Measurements from ENCODE around the gene MYO1H. TPM values are rescaled to one million over a fixed set of nuclear protein-coding genes. Genes with fewer than 3 reads are reported as not detected.
"Not testable (repeated sequence)": the region's sequence is repeated elsewhere in the genome, so short reads cannot be mapped to it uniquely, and the experiment has no call there.

MYO1H gene
- total RNA-seq, 1 experiment from 2014 or later = not detected

GRCh38 chr12:109406147-109406546, 58.4 kb downstream of the MYO1H start:
- DNase-seq (ENCODE audit: low read depth) = not testable (repeated sequence)

DNA sequence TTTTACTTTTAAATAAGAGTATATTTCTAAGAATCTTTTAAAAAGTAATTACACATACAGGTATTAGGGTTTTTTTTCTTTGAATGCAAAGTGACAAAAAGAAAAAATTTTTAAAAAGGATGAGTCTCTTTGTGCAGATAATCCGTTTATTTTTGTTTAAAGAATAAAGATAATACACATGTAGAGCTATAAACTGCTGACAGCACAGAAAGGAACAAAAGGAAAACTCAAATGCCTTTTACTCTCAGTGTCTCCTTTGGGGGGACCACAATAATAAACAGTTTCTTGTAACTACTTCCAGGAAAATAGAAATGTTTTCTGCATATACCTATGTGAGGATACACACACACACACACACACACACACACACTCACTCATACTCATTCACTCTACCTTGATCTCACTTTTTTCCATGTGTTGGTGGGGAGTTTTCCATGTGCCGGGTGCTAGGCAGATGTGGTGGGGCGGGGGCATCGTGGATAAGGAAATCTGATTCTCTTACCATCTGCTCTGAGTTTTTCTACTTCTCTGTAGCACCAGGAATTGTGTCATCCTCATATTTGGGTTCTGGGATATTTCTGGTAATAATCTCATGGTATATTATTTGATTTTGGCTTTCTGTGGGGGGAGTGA, 71.3 kb downstream of the MYO1H start:
- no peak for DNase-seq (ENCODE audit: low read depth)

GRCh38 chr12:109421355-109422087, 73.8 kb downstream of the MYO1H start:
- no peak for DNase-seq (ENCODE audit: low read depth)

- DNase-seq (ENCODE audit: low read depth) = no peak
Measured at GRCh38 chr12:109422251-109422650, 74.6 kb downstream of the MYO1H start.

DNA sequence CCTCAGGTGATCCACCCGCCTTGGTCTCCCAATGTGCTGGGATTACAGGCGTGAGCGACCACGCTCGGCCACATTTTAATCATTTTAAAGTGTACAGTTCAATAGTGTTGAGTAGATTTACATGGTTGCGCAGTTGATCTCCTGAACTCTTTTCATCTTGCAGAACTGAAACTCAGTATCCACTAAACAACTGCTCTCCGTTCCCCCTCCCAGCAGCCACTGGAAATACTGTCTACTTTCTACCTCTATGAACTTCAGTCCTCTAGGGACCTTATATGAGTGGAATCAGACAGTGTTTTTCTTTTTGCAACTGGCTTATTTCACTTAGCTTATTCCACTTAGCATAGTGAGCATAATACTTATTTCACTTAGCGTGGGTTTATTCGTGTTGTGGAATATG, 75.7 kb downstream of the MYO1H start:
- no peak for DNase-seq (ENCODE audit: low read depth)

GRCh38 chr12:109428037-109428629, 80.4 kb downstream of the MYO1H start:
- DNase-seq (ENCODE audit: low read depth) = peak; percentile 65

GRCh38 chr12:109428804-109429203, 81.1 kb downstream of the MYO1H start:
- DNase-seq (ENCODE audit: low read depth) = not testable (repeated sequence)

DNA sequence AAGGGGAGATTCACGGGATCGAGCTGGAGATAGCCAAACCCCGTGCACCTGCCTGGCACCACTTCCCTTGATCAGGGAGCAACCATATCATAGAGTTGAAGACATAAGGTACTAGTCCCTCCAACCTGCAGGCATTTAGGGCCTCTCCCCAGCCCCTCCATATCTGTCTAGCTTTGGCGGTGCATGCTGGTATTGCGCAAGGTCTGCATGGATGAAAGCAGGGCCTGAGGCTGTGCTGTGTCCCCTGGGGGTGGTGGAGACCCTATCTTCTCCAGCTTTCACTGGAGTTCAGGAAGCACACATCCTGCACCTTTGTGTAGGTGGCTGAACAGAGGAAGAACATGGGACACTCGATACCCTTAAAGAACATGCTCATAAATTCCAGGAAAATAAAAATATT, 82.5 kb downstream of the MYO1H start:
- no peak for DNase-seq (ENCODE audit: low read depth)

GRCh38 chr12:109432431-109432830, 84.7 kb downstream of the MYO1H start:
- DNase-seq (ENCODE audit: low read depth) = no peak

DNA sequence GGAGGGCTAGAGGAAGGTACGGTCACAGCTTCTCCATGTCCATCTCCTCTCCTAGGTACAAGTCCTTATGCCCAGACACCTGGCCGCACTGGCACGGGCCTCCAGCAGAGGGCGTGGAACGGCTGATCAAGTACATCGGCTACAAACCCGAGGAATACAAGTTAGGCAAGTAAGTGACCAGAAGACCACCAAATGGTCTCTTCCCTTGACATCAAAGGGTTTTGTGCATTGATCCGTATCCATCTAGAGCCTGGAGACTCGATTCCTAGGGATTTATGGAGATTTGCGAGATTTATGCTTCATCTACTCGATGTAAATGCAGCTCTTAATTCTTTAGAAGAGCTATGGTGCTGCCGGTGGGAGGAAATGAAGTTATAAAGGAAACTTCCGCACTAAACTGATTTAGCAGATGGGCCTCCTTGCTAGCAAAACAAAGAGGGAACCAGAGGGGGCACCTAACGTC, 85.2 kb downstream of the MYO1H start:
- peak; percentile 73 for DNase-seq (ENCODE audit: low read depth)

DNA sequence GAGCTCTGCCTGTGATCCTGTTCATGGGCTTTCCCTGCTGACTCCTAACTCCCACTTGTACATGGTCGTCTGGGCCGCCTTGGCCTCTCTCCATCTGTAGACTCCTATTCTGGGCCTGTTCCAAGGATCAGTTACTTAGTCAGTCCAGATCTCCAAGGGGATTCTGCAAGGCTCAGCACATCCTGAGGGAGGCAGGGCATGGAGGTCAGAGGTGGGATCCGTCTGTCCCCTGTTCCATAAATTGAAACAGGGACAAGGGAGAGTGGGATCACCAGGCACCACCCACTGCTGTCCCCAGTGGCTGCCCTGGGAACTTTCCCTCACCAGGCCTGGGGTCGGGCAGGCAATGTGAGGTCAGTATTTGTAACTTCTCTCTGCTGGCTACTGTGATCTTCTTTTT, 85.9 kb downstream of the MYO1H start:
- no peak for DNase-seq (ENCODE audit: low read depth)

GRCh38 chr12:109434582-109434981, 86.9 kb downstream of the MYO1H start:
- no peak for DNase-seq (ENCODE audit: low read depth)

DNA sequence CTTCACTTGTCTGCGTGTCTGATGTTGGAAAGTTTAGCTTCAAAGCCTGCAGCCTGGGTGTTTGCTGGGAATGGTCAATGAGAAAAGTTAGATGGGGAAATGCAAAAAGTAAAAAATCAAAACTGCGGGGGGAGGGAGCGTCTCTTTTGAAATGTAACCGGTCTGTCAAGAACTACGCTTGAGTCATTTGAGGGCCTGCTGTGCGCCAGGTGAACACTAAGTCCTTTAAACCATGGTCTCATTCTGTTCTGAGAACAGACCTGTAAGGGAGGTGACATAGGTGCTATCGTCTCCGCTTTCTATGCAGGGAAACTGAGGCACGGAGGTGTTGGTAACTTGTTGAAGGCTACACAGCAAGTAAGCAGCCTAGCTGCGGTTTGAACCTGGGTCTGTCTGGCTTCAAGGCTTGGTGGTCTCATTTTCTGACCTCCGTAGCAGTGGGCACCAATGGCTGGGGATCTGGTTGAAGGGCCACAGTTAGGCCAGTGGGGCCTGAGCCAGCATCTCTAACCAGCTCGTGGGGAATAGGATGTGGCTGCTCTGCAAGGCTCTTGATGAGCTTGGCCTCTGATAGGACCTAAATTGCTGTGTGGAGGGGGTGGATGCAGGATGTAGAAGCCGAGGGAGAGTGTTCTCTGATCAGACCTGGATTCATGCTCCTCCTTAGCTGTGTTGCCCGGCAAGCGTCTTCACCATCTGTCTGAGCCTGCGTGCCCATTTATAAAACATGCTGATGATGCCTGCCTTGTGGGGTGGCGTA, 87.9 kb downstream of the MYO1H start:
- no peak for DNase-seq (ENCODE audit: low read depth)

DNA sequence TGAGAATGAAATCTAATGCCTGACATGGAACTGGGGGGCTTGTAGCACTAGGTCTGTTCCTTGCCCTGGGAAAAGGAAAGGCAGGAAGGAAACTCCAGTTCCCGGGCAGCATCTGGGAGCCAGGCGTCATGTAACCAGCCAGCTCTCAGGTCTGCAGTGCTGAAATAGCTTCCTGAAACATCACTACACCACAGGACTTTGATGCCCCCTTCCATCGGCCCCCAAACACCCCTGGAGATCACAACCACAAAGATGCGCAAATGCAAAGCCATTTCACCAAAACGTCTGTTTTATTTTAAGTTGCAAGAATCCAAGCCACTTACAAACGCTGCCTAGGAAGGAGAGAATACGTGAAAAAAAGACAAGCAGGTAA, 88.5 kb downstream of the MYO1H start:
- DNase-seq (ENCODE audit: low read depth) = no peak

- DNase-seq (ENCODE audit: low read depth) = no peak
Measured at GRCh38 chr12:109439181-109439580, 91.5 kb downstream of the MYO1H start.

DNA sequence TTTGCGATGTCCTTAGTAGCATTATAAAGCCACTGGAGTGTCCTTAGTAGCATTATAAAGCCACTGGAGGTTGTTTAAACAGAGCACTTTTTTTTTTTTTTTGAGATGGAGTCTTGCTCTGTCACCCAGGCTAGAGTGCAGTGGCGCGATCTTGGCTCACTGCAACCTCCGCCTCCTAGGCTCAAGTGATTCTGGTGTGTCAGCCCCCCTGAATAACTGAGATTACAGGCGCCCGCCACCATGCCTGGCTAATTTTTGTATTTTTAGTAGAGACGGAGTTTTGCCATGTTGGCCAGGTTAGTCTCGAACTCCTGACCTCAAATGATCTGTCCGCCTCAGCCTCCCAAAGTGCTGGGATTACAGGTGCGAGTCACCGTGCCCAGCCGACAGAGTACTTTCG, 92.3 kb downstream of the MYO1H start:
- not testable (repeated sequence) for DNase-seq (ENCODE audit: low read depth)

GRCh38 chr12:109440851-109441490, 93.3 kb downstream of the MYO1H start:
- DNase-seq (ENCODE audit: low read depth) = no peak

- DNase-seq (ENCODE audit: low read depth) = no peak
Measured at GRCh38 chr12:109443794-109444193, 96.1 kb downstream of the MYO1H start.

DNA sequence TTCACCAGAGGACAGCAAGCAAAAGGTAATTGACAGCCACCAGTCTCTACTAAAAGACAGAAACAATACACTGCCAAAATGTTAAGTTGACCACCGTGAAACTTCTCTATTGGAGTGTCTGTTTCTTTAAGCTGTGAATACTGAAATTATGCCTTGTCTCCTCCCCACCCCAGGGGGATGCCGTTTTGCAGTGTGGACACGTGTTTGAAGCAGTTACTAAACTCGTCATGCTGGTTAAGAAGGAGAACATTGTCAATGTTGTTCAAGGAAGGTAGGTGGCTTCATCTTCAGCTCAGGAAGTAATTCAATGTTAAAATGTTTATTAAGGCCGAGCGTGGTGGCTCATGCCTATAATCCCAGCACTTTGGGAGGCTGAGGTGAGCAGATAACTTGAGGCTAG, 96.6 kb downstream of the MYO1H start:
- no peak for DNase-seq (ENCODE audit: low read depth)

- DNase-seq (ENCODE audit: low read depth) = peak; percentile 53
Measured at GRCh38 chr12:109445191-109445609, 97.5 kb downstream of the MYO1H start.

GRCh38 chr12:109446869-109447268, 99.2 kb downstream of the MYO1H start:
- no peak for DNase-seq (ENCODE audit: low read depth)

- no peak for DNase-seq (ENCODE audit: low read depth)
Measured at GRCh38 chr12:109447482-109447881, 99.8 kb downstream of the MYO1H start.

All from M059J (cell line).